ENCODE data around the gene C11orf98. TPM values are rescaled to one million over a fixed set of nuclear protein-coding genes. Genes with fewer than 3 reads are reported as not detected.
A peak's percentile ranks its signal among the peaks of the same experiment; 100 is the strongest.

Gene C11orf98
- total RNA-seq, 1 experiment from 2014 or later = 81.2 TPM

- Mint-ChIP-seq H3K36me3 (ENCODE audit: insufficient read depth, unreplicated experiment) (peaks cover 41% of the 10 kb centered on the region), H3K4me3 (ENCODE audit: unreplicated experiment) (peak within 1 kb of the TSS; percentile 72), H3K9me3 (ENCODE audit: unreplicated experiment) (no peaks in the 10 kb centered on the region), H3K4me1 (ENCODE audit: insufficient read depth, unreplicated experiment) (peaks cover 22% of the 10 kb centered on the region), H3K27ac (ENCODE audit: low read depth, unreplicated experiment) (peak within 1 kb of the TSS; percentile 94), H3K27me3 (ENCODE audit: insufficient read depth, unreplicated experiment) (no peaks in the 10 kb centered on the region)
- DNase-seq (ENCODE audit: unreplicated experiment) = peak; percentile 89
- intact Hi-C loops (cut with micrococcal nuclease) = no loop called here
- TSS peak; percentile 59 for BruUV-seq (replicated peaks)
- ChIA-PET POLR2A (interaction anchor here (0.7 to 7.1 kb wide), 23 partner anchors 10 to 177 kb away, joined by 3 to 132 read pairs (median 5); partner anchors contain the start of genes C11orf98, CSKMT, HNRNPUL2 and INTS5), CTCF (interaction anchor here (0.8 to 3.0 kb wide), 11 partner anchors 7 to 1532 kb away, joined by 3 to 72 read pairs (median 11); partner anchors contain the start of genes BSCL2, GNG3, HNRNPUL2 and LBHD1)
- no peak for TF ChIP-seq CTCF (IDR thresholded peaks at IDR 0.05; ENCODE audit: unreplicated experiment)
Measured at GRCh38 chr11:62678770-62679696, 14.0 kb upstream of the C11orf98 start, which contains the start of gene UBXN1. TSS of gene UBXN1 (minus strand) at chr11:62679073. CDS start at chr11:62678923, 150 bp downstream.

- no peak for TF ChIP-seq CTCF (IDR thresholded peaks at IDR 0.05; ENCODE audit: unreplicated experiment)
- Mint-ChIP-seq H3K9me3 (ENCODE audit: unreplicated experiment) (no peaks in the 10 kb centered on the region), H3K27ac (ENCODE audit: low read depth, unreplicated experiment) (peak overlapping the region; percentile 94), H3K4me3 (ENCODE audit: unreplicated experiment) (peak overlapping the region; percentile 72), H3K27me3 (ENCODE audit: insufficient read depth, unreplicated experiment) (no peaks in the 10 kb centered on the region), H3K4me1 (ENCODE audit: insufficient read depth, unreplicated experiment) (peaks cover 22% of the 10 kb centered on the region), H3K36me3 (ENCODE audit: insufficient read depth, unreplicated experiment) (peaks cover 44% of the 10 kb centered on the region)
- no TSS peak for BruUV-seq (replicated peaks)
- ChIA-PET CTCF (interaction anchor here (2.2 to 2.9 kb wide), 2 partner anchors 11 to 15 kb away, joined by 8 to 15 read pairs; no protein-coding TSS in a partner anchor), POLR2A (interaction anchor here (1.0 to 7.1 kb wide), 15 partner anchors 10 to 130 kb away, joined by 3 to 132 read pairs (median 5); partner anchors contain the start of genes C11orf98, CSKMT, HNRNPUL2 and LBHD1)
- intact Hi-C loops (cut with micrococcal nuclease) = no loop called here
- no peak for DNase-seq (ENCODE audit: unreplicated experiment)
Measured at GRCh38 chr11:62678433-62678769, 13.4 kb upstream of the C11orf98 start.

- ChIA-PET CTCF (interaction anchor here (0.9 to 2.2 kb wide), 2 partner anchors 16 to 117 kb away, joined by 3 to 8 read pairs; no protein-coding TSS in a partner anchor), POLR2A (interaction anchor here (0.6 to 7.1 kb wide), 14 partner anchors 9 to 180 kb away, joined by 3 to 132 read pairs (median 4); partner anchors contain the start of genes B3GAT3, C11orf98, CSKMT and HNRNPUL2)
- Mint-ChIP-seq H3K4me1 (ENCODE audit: insufficient read depth, unreplicated experiment) (peaks cover 22% of the 10 kb centered on the region), H3K4me3 (ENCODE audit: unreplicated experiment) (peak overlapping the region; percentile 72), H3K27me3 (ENCODE audit: insufficient read depth, unreplicated experiment) (no peaks in the 10 kb centered on the region), H3K27ac (ENCODE audit: low read depth, unreplicated experiment) (peak overlapping the region; percentile 94), H3K36me3 (ENCODE audit: insufficient read depth, unreplicated experiment) (peaks cover 50% of the 10 kb centered on the region), H3K9me3 (ENCODE audit: unreplicated experiment) (no peaks in the 10 kb centered on the region)
- BruUV-seq (replicated peaks) = no TSS peak
- no peak for DNase-seq (ENCODE audit: unreplicated experiment)
- intact Hi-C loops (cut with micrococcal nuclease) = no loop called here
- no peak for TF ChIP-seq CTCF (IDR thresholded peaks at IDR 0.05; ENCODE audit: unreplicated experiment)
Measured at GRCh38 chr11:62677714-62678113, 12.7 kb upstream of the C11orf98 start.

- no peak for DNase-seq (ENCODE audit: unreplicated experiment)
- Mint-ChIP-seq H3K27ac (ENCODE audit: low read depth, unreplicated experiment) (peak overlapping the region; percentile 94), H3K9me3 (ENCODE audit: unreplicated experiment) (no peaks in the 10 kb centered on the region), H3K27me3 (ENCODE audit: insufficient read depth, unreplicated experiment) (no peaks in the 10 kb centered on the region), H3K36me3 (ENCODE audit: insufficient read depth, unreplicated experiment) (peaks cover 52% of the 10 kb centered on the region), H3K4me1 (ENCODE audit: insufficient read depth, unreplicated experiment) (peaks cover 22% of the 10 kb centered on the region), H3K4me3 (ENCODE audit: unreplicated experiment) (peak overlapping the region; percentile 72)
- BruUV-seq (replicated peaks) = no TSS peak
- CTCF ChIA-PET = interaction anchor here (0.9 to 2.2 kb wide), 4 partner anchors 9 to 116 kb away, joined by 3 to 8 read pairs (median 4); no protein-coding TSS in a partner anchor
- TF ChIP-seq CTCF (IDR thresholded peaks at IDR 0.05; ENCODE audit: unreplicated experiment) = no peak
- POLR2A ChIA-PET = interaction anchor here (0.7 to 7.1 kb wide), 11 partner anchors 9 to 181 kb away, joined by 3 to 132 read pairs (median 5); partner anchors contain the start of genes B3GAT3, C11orf98, CSKMT and HNRNPUL2
- intact Hi-C loops (cut with micrococcal nuclease) = no loop called here
Measured at GRCh38 chr11:62677156-62677555, 12.1 kb upstream of the C11orf98 start.

Data from MCF 10A (cell line).